ENCODE data around the gene TIMM22.

Gene TIMM22

DNA sequence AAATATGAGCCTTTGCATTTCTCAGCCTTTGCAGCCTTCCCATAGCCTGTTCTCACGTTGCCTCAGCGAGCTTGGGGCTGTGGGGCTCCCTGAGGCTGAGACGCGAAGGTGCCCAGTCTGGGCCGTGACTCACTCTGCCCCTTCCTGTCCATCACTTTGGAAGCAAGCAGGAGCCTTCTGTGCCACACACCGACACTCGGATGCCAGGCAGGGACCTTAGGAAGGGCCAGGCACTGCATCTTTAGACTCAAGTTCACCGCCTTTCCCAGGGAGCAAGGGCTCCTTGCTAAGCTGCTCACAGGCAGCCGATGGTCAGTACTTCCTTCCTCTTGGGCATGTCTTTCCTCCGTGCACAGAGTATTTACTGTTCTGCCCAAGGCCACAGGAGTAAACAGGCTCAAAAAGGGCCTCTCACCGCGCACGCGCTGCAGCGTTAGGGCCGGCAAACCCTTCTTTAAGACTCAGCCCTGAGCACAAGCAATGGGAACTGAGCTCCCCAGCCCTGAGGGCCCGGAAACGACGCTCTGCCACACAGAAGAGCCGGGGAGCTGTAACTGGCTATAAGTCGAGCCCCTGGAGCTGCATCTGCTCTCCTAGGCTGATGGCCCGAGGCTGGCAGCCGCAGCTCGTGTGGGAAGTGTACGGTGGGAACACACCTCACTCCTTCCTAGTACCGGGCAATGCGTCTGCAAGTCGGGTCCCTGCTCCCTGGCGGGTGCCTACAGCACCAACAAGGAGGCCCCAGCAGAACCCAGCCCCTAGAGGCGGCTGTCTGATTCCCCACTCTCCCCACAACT lies 7.2 kb downstream of the TIMM22 start:
- no peak for DNase-seq (ENCODE audit: low spot score)
- no peak overlapping the region for H2BK12ac ChIP-seq (ENCODE audit: low read length)
- H3K27ac ChIP-seq (replicated peaks; ENCODE audit: low read length) = no peak overlapping the region
- H3K23ac ChIP-seq (ENCODE audit: low read depth, low read length, poor library complexity) = no peak overlapping the region
- no CpG with 5 or more reads among the region's 30 CpGs for WGBS, 2 donors (ENCODE audit: extremely low coverage in 2 of 2, insufficient read length in 2 of 2, insufficient replicate concordance in 1 of 2)
- peaks cover 62 to 88% of the 10 kb centered on the region in 2 donors for H3K36me3 ChIP-seq (replicated peaks in 1 of 2; ENCODE audit: control insufficient read depth in 2 of 2, insufficient read depth in 2 of 2, low read length in 2 of 2)
- H3K4me2 ChIP-seq (ENCODE audit: insufficient read depth, low read length, poor library complexity, severe bottlenecking) = no peak overlapping the region
- H3K9me3 ChIP-seq (replicated peaks in 1 of 2; ENCODE audit: control insufficient read depth in 2 of 2, insufficient read depth in 1 of 2, low read depth in 1 of 2, low read length in 2 of 2) = no peaks in the 10 kb centered on the region
- no peak overlapping the region for H3K4ac ChIP-seq (ENCODE audit: low read length)
- no peak overlapping the region for H2BK15ac ChIP-seq (ENCODE audit: low read length)
- H3K27me3 ChIP-seq (ENCODE audit: control insufficient read depth in 3 of 3, insufficient read depth in 3 of 3, low read depth in 1 of 3, low read length in 3 of 3) = no peaks in the 10 kb centered on the region
- H3K79me1 ChIP-seq (ENCODE audit: low read depth, low read length) = no peaks in the 10 kb centered on the region
- no peak overlapping the region for H2AFZ ChIP-seq (ENCODE audit: low read length)
- no peak overlapping the region for H3K4me3 ChIP-seq (ENCODE audit: low read length in 2 of 2)
- no peak overlapping the region for H2BK120ac ChIP-seq (ENCODE audit: low read depth, low read length)
- H4K91ac ChIP-seq (ENCODE audit: low read depth, low read length, poor library complexity) = no peak overlapping the region
- H3K14ac ChIP-seq (ENCODE audit: low read length) = no peak overlapping the region
- H3K9ac ChIP-seq (ENCODE audit: low read depth, low read length, poor library complexity) = no peak overlapping the region
- no peak overlapping the region for H2AK5ac ChIP-seq (ENCODE audit: low read depth, low read length)
- H3K18ac ChIP-seq (ENCODE audit: low read length) = no peak overlapping the region
- H4K8ac ChIP-seq (ENCODE audit: low read depth, low read length) = no peak overlapping the region
- no peaks in the 10 kb centered on the region for H3K4me1 ChIP-seq (ENCODE audit: control insufficient read depth in 2 of 2, insufficient read depth in 1 of 2, low read depth in 1 of 2, low read length in 2 of 2)
- H2BK5ac ChIP-seq (ENCODE audit: low read length) = peak overlapping the region; percentile 60

DNA sequence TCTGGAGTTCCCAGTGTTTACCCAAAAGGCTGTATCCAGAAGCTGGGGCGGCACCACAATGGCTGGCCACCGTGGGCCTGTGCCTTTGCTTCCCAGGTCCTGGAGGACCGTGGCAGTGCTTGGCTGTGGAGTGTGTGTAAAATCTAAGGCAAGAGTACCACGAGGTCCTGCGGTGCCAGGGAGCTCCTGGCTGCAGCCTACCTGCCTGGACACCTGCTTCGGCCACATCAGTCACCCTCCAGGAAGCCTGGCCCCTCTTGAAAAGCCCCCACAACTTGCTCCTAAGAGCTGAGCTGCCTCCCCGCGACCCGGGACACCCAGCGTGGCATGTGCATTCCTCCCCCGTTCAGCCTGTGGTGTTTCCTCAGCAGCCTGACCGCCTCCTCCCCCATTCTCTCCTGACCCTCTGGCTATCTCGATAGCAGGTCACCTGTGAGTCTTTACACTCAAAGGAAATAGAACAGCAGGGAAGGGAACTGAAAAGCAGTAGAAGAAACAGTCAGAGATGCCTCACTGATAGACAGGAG lies 7.9 kb downstream of the TIMM22 start:
- Histone ChIP-seq H3K4me1 (ENCODE audit: control insufficient read depth in 2 of 2, insufficient read depth in 1 of 2, low read depth in 1 of 2, low read length in 2 of 2) (no peaks in the 10 kb centered on the region), H4K8ac (ENCODE audit: low read depth, low read length) (no peak overlapping the region), H2AFZ (ENCODE audit: low read length) (no peak overlapping the region), H2AK5ac (ENCODE audit: low read depth, low read length) (peak overlapping the region; percentile 56), H3K27me3 (ENCODE audit: control insufficient read depth in 3 of 3, insufficient read depth in 3 of 3, low read depth in 1 of 3, low read length in 3 of 3) (no peaks in the 10 kb centered on the region), H2BK12ac (ENCODE audit: low read length) (no peak overlapping the region), H3K4me3 (ENCODE audit: low read length in 2 of 2) (no peak overlapping the region), H3K4ac (ENCODE audit: low read length) (no peak overlapping the region), H3K23ac (ENCODE audit: low read depth, low read length, poor library complexity) (no peak overlapping the region), H3K9me3 (replicated peaks in 1 of 2; ENCODE audit: control insufficient read depth in 2 of 2, insufficient read depth in 1 of 2, low read depth in 1 of 2, low read length in 2 of 2) (no peaks in the 10 kb centered on the region), H3K27ac (replicated peaks; ENCODE audit: low read length) (no peak overlapping the region), H4K91ac (ENCODE audit: low read depth, low read length, poor library complexity) (no peak overlapping the region), H2BK120ac (ENCODE audit: low read depth, low read length) (no peak overlapping the region), H3K36me3 (replicated peaks in 1 of 2; ENCODE audit: control insufficient read depth in 2 of 2, insufficient read depth in 2 of 2, low read length in 2 of 2) (peaks cover 61 to 85% of the 10 kb centered on the region in 2 donors), H2BK15ac (ENCODE audit: low read length) (no peak overlapping the region), H3K4me2 (ENCODE audit: insufficient read depth, low read length, poor library complexity, severe bottlenecking) (no peak overlapping the region), H3K79me1 (ENCODE audit: low read depth, low read length) (no peaks in the 10 kb centered on the region), H2BK5ac (ENCODE audit: low read length) (peak overlapping the region; percentile 60), H3K14ac (ENCODE audit: low read length) (no peak overlapping the region), H3K18ac (ENCODE audit: low read length) (no peak overlapping the region), H3K9ac (ENCODE audit: low read depth, low read length, poor library complexity) (no peak overlapping the region)
- WGBS, 2 donors (ENCODE audit: extremely low coverage in 2 of 2, insufficient read length in 2 of 2, insufficient replicate concordance in 1 of 2) = no CpG with 5 or more reads among the region's 13 CpGs
- no peak for DNase-seq (ENCODE audit: low spot score)

DNA sequence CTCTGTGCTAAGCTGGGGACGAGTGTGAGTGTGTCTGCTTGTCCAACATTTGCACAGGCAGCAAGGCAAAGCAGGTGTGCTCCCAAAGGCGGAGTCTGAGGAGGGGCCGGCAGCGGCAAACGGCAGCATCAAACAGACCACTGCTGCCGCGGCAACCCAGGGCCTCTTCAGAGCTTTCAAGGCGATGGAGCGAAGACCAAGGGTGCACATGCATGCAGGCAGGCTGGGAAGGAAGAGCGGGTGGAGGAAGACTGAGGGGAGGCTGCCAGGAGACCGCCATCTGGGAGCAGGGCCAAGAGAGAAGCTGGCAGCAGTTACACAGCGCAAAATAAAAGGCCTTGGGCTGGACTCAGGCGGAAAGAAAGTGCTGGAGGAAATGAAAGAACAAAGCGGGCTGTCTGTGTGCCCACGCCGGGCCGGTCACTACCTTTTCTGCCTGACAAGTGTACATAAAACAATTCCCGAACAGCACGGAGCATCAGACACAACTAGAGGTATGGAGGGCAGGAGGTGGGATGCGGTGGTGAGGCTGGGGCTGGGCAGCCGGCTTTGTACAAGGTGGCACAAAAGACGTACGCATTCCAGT lies 8.5 kb downstream of the TIMM22 start:
- no peak overlapping the region for H2BK12ac ChIP-seq (ENCODE audit: low read length)
- DNase-seq (ENCODE audit: low spot score) = no peak
- H3K27ac ChIP-seq (replicated peaks; ENCODE audit: low read length) = no peak overlapping the region

DNA sequence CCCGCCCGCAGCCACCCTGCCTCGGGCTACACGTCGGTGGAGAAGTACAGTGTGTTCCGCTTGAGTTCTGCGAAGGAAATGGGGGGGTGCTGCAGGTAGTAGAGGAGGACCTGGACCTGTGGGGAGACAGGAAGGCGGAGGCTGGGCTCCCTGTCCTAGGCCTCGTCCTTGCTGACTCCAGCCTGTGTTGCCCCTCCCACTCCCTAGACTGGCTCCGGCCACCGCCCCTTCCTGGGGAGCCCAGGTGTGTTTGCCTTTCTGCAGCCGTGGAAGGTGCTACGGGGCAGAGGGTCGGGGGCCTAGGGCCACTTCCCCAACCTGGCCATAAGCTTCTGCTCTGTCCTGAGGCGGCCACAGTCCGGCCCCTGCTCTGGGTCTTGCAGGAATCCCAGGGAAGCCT lies 9.1 kb downstream of the TIMM22 start:
- no peak overlapping the region for H3K14ac ChIP-seq (ENCODE audit: low read length)
- H3K9me3 ChIP-seq (replicated peaks in 1 of 2; ENCODE audit: control insufficient read depth in 2 of 2, insufficient read depth in 1 of 2, low read depth in 1 of 2, low read length in 2 of 2) = no peaks in the 10 kb centered on the region
- no peak overlapping the region for H4K8ac ChIP-seq (ENCODE audit: low read depth, low read length)
- no peak overlapping the region for H3K9ac ChIP-seq (ENCODE audit: low read depth, low read length, poor library complexity)
- no peak overlapping the region for H2AK5ac ChIP-seq (ENCODE audit: low read depth, low read length)
- H2BK5ac ChIP-seq (ENCODE audit: low read length) = no peak overlapping the region
- no peak for DNase-seq (ENCODE audit: low spot score)
- H3K27me3 ChIP-seq (ENCODE audit: control insufficient read depth in 3 of 3, insufficient read depth in 3 of 3, low read depth in 1 of 3, low read length in 3 of 3) = no peaks in the 10 kb centered on the region
- H3K4me3 ChIP-seq (ENCODE audit: low read length in 2 of 2) = no peak overlapping the region
- H3K27ac ChIP-seq (replicated peaks; ENCODE audit: low read length) = no peak overlapping the region
- H2AFZ ChIP-seq (ENCODE audit: low read length) = no peak overlapping the region
- no peak overlapping the region for H4K91ac ChIP-seq (ENCODE audit: low read depth, low read length, poor library complexity)
- no peak overlapping the region for H3K18ac ChIP-seq (ENCODE audit: low read length)
- peaks cover 61 to 85% of the 10 kb centered on the region in 2 donors for H3K36me3 ChIP-seq (replicated peaks in 1 of 2; ENCODE audit: control insufficient read depth in 2 of 2, insufficient read depth in 2 of 2, low read length in 2 of 2)
- H2BK12ac ChIP-seq (ENCODE audit: low read length) = no peak overlapping the region
- no CpG with 5 or more reads among the region's 16 CpGs for WGBS, 2 donors (ENCODE audit: extremely low coverage in 2 of 2, insufficient read length in 2 of 2, insufficient replicate concordance in 1 of 2)
- H3K23ac ChIP-seq (ENCODE audit: low read depth, low read length, poor library complexity) = no peak overlapping the region
- no peaks in the 10 kb centered on the region for H3K4me1 ChIP-seq (ENCODE audit: control insufficient read depth in 2 of 2, insufficient read depth in 1 of 2, low read depth in 1 of 2, low read length in 2 of 2)
- H3K4me2 ChIP-seq (ENCODE audit: insufficient read depth, low read length, poor library complexity, severe bottlenecking) = no peak overlapping the region
- peaks cover 2% of the 10 kb centered on the region for H3K79me1 ChIP-seq (ENCODE audit: low read depth, low read length)
- no peak overlapping the region for H2BK15ac ChIP-seq (ENCODE audit: low read length)
- H3K4ac ChIP-seq (ENCODE audit: low read length) = no peak overlapping the region
- no peak overlapping the region for H2BK120ac ChIP-seq (ENCODE audit: low read depth, low read length)

More for the DNA sequence above, 8.5 kb downstream of the TIMM22 start:
- WGBS, 2 donors (ENCODE audit: extremely low coverage in 2 of 2, insufficient read length in 2 of 2, insufficient replicate concordance in 1 of 2) = no CpG with 5 or more reads among the region's 23 CpGs
- no peak overlapping the region for H3K14ac ChIP-seq (ENCODE audit: low read length)
- H3K4me1 ChIP-seq (ENCODE audit: control insufficient read depth in 2 of 2, insufficient read depth in 1 of 2, low read depth in 1 of 2, low read length in 2 of 2) = no peaks in the 10 kb centered on the region
- no peak overlapping the region for H2BK120ac ChIP-seq (ENCODE audit: low read depth, low read length)
- no peak overlapping the region for H3K4ac ChIP-seq (ENCODE audit: low read length)
- H4K8ac ChIP-seq (ENCODE audit: low read depth, low read length) = no peak overlapping the region
- H3K18ac ChIP-seq (ENCODE audit: low read length) = no peak overlapping the region
- no peak overlapping the region for H2BK15ac ChIP-seq (ENCODE audit: low read length)
- peaks cover 64 to 86% of the 10 kb centered on the region in 2 donors for H3K36me3 ChIP-seq (replicated peaks in 1 of 2; ENCODE audit: control insufficient read depth in 2 of 2, insufficient read depth in 2 of 2, low read length in 2 of 2)
- no peak overlapping the region for H3K9ac ChIP-seq (ENCODE audit: low read depth, low read length, poor library complexity)
- H3K79me1 ChIP-seq (ENCODE audit: low read depth, low read length) = peaks cover 2% of the 10 kb centered on the region
- H3K23ac ChIP-seq (ENCODE audit: low read depth, low read length, poor library complexity) = no peak overlapping the region
- no peaks in the 10 kb centered on the region for H3K9me3 ChIP-seq (replicated peaks in 1 of 2; ENCODE audit: control insufficient read depth in 2 of 2, insufficient read depth in 1 of 2, low read depth in 1 of 2, low read length in 2 of 2)
- no peak overlapping the region for H4K91ac ChIP-seq (ENCODE audit: low read depth, low read length, poor library complexity)
- H3K4me2 ChIP-seq (ENCODE audit: insufficient read depth, low read length, poor library complexity, severe bottlenecking) = no peak overlapping the region
- H3K4me3 ChIP-seq (ENCODE audit: low read length in 2 of 2) = no peak overlapping the region
- H2AFZ ChIP-seq (ENCODE audit: low read length) = no peak overlapping the region
- no peaks in the 10 kb centered on the region for H3K27me3 ChIP-seq (ENCODE audit: control insufficient read depth in 3 of 3, insufficient read depth in 3 of 3, low read depth in 1 of 3, low read length in 3 of 3)
- H2AK5ac ChIP-seq (ENCODE audit: low read depth, low read length) = no peak overlapping the region
- H2BK5ac ChIP-seq (ENCODE audit: low read length) = no peak overlapping the region

Measured in neuronal stem cell (in vitro differentiated cells).